KOPT-K1 (cell line): ENCODE results near the gene ALDH1A1.
"Not testable (repeated sequence)": the region's sequence is repeated elsewhere in the genome, so short reads cannot be mapped to it uniquely, and the experiment has no call there.

Experiments used
- H3K27ac ChIP-seq: fragments of 200-600 bp; sonication (generic); 2 replicates; pipeline ENCODE4 v1.5.1; 2016; ENCODE audit warnings: antibody characterized with exemption, mild to moderate bottlenecking, low read depth, low read length; ENCODE audit not compliant: poor library complexity, severe bottlenecking
- H3K36me3 ChIP-seq: fragments of 200-600 bp; sonication (generic); 2 replicates; pipeline ENCODE4 v1.5.1; 2017; ENCODE audit warnings: antibody characterized with exemption, mild to moderate bottlenecking, low read length, moderate library complexity; ENCODE audit not compliant: insufficient read depth
- H3K9me3 ChIP-seq: fragments of 200-600 bp; sonication (generic); 2 replicates; pipeline ENCODE4 v1.5.1; 2017; ENCODE audit warnings: antibody characterized with exemption, low read length, mild to moderate bottlenecking; ENCODE audit not compliant: insufficient read depth, poor library complexity, severe bottlenecking

ALDH1A1 gene

DNA sequence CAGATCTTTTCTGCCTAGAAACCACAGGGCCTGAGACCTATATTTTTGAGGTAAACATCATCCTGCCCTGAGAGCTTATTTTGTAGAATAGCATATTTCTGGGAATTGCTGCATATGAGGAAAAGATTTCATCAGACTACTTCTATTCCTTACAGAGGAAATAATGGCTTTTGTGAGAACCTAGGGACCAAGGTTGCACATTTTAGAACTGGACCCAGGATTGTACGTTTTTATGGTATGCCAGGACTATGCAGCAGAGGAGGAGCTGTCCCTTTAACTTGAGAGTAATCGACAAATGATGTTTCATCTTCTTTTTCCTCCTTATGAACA is 2.2 kb upstream of the ALDH1A1 start:
- H3K27ac ChIP-seq, result no peak overlapping the region

DNA sequence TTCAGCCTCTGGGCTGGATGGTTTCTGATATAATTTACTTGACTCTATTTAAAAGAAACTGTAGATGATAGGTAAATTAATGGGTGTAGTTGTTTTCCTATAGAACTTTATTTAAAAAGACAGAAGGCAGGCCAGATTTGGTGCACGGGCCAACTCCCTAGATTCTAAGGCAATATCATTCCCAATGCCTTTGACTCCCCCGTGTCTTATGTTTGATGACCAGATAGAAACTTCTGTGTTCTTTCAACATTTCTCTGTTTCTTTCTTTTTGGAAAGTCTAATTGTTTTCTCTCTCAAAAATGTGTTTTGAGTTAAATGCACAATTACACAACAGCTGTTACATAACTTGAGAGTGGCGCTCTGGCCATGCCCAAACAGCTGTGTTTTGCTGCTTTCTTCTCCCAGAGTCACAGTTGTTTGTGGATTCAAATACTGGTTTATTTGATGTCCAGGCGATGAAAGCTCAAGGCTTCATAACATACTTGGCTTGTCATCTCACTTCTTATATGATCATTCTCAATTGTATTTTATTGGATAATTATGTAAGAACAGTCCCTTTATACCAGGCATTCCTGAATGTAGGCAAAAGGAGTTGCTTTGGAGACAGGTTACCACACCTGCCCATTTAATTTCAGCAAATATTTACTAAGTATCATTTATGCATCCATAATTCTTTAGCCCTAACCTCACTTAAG is 1.7 kb upstream of the ALDH1A1 start:
- Histone ChIP-seq H3K36me3 (no peaks in the 10 kb centered on the region), H3K9me3 (no peaks in the 10 kb centered on the region), H3K27ac (no peak overlapping the region)

More for the DNA sequence above, 2.2 kb upstream of the ALDH1A1 start:
- H3K9me3 ChIP-seq, result no peaks in the 10 kb centered on the region
- no peaks in the 10 kb centered on the region for H3K36me3 ChIP-seq

DNA sequence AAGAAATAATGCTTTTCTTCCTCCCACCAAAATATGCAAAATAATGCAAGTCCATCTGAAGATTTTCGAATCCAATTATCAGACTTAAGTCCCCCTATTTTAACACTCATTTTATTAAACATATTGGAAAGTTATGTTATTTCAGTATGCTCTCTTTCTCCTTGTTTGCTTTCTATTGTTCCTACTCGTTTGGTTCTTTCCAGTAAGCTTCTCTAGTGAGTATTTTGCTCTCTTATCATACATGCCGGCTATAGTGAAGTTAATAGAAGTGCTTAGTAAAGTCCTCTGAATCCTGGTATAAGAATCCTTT is 517 bp downstream of the ALDH1A1 start:
- no peaks in the 10 kb centered on the region for H3K36me3 ChIP-seq
- H3K9me3 ChIP-seq, result no peaks in the 10 kb centered on the region
- no peak overlapping the region for H3K27ac ChIP-seq

DNA sequence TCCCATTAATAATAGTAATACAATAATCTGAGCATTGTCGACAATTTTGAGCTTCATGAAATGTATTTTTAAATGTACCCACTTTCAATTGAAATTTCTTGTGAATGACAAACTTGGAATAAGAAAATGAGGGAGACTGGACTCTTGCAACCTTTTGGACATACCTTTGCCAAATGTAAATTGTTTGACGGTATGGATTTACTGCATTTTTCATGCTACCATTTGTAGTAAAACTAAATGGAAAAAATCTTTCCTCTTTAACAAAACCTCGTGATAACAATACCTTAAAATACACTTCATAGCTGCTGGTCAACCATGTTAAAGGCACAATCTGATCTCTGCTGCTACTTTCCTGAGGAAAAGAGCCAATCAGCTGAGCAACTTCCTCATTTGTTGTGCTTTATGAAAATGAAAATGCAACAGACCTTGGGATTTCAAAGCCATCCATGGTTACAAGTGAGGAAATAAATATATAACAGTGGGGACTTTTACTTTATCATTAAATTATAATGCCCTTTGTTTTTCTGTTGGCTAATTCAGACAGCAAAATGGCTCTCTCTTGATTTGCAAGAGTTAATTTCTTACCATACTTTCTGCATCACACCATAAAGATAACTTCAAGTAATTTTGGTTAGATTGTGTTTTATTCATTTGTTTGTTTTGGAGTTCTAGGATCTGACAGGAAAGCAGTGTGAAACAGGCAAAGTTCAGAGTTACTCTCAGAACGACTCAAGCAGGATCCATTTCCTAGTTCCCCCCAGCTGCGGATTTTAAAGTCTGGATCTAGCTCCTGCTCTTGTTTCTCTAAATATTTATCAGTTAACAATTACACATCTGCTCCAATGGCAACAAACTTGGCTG is 1.1 kb downstream of the ALDH1A1 start:
- Histone ChIP-seq H3K36me3 (no peaks in the 10 kb centered on the region), H3K9me3 (no peaks in the 10 kb centered on the region), H3K27ac (no peak overlapping the region)

DNA sequence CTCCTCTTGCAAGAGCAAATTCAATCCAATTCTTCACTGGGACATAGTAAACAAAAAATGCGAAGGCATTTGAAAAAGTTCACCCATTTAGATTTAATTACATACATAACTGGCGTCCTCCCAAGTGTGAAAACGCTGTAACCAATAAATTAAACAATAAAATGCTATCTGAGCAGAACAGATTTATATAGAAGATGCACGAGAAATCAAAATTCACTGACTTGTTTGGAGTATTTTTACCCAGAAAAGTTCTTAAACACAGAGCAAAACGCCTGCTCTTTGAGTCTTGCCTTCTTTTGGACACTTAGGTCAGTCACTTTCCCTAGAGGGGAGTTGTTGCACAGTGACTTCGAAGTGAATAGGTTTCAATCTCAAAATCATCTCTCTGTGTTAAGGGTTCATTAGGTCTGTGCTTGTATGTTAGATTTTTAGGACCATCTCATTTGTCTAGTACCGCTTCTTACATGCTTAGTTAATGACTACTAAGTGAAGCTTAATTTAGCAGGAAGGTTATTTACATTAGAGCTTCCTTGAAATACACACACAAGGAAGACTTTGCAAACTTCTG is 1.9 kb downstream of the ALDH1A1 start:
- H3K9me3 ChIP-seq, result no peaks in the 10 kb centered on the region
- no peak overlapping the region for H3K27ac ChIP-seq
- no peaks in the 10 kb centered on the region for H3K36me3 ChIP-seq

DNA sequence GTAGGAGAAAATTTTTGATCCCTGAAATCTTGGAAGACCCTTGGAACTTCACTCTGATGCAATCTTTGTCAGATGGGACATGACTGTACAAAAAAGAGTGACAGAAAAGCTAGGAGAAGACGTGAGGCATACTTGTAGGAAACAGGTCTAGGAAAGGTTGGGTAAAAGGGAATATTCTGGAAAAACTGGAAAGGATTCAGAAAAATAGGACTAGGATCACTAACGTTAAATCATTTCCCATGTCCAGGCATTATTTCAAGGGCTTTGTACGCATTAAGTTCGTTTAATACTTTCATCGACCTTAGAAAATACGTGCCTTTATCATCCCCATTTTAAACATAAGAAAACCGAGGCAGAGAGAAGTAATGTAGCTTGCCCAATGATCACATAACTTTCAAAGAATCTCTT is 2.9 kb downstream of the ALDH1A1 start:
- no peaks in the 10 kb centered on the region for H3K36me3 ChIP-seq
- no peak overlapping the region for H3K27ac ChIP-seq
- no peaks in the 10 kb centered on the region for H3K9me3 ChIP-seq

DNA sequence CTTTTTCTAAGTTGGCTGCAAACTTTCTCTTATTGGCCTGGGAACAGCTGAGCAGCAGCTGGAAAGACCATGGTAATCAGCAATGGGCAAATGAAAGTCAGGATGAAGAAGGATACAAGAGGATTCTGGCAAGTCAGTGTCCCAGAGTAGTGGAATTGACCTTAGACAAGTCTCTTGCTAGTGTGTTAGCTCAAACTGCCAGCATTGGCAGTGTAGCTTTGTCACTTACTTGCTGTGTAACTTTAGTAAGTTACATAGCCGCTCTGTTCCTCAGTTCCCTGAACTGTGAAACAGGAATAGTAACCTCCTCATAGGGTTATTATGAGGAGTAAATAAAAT is 3.6 kb downstream of the ALDH1A1 start:
- Histone ChIP-seq H3K36me3 (no peaks in the 10 kb centered on the region), H3K27ac (no peak overlapping the region), H3K9me3 (no peaks in the 10 kb centered on the region)

DNA sequence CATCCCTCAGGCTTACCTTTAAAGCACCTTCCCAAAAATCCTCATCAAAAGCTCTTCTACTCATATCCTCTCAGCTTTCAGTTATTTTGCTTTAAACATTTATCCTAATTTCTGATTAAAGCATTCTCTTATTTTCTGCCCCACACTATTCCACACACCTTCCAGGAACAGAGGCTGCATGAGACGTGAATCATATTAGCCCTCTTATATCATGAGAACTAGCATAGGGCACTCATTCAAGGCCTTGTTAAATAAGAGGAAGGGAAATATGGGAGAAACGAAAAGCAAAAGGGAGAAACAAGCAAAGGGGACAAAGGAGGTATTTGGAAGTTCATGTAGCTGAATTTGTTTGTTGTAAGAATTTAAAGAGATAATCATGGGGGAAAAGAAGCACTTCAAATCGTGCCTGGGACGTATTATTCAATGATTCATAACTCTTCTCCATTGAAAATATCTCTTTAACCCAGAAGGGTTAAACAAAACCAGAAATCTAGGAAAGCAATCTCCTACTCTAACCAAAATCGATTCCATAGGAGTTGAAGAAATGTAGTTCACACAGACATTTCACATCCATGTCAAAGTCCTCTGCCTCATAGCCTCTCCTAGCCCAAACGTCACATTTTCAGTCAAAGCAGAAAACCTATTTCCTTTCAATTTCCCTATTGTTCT is 4.1 kb downstream of the ALDH1A1 start:
- no peaks in the 10 kb centered on the region for H3K36me3 ChIP-seq
- no peak overlapping the region for H3K27ac ChIP-seq
- no peaks in the 10 kb centered on the region for H3K9me3 ChIP-seq

DNA sequence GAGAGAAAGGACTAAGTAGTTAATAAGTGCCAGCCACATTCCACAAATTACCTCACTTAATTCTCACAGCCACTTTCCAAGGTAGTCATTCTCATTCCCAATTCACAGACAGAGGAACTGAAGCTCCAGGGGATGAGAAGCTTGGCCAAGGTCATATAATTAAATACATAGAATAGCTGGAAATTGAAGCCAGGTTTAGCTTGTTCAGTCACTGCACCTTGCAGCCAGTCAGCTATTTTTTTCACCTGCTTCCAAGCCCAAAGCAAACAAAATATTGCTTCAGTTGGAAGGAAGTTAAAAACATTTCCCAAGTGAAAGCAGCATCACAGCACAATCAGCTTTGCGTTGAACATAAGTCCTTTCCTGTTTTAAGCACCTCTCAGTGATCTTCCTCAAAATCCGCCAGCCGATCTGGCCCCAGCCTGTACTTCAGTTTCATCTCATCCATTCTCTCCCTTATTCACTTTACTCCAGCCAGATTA is 4.8 kb downstream of the ALDH1A1 start:
- H3K36me3 ChIP-seq, result no peaks in the 10 kb centered on the region
- H3K9me3 ChIP-seq, result no peaks in the 10 kb centered on the region
- no peak overlapping the region for H3K27ac ChIP-seq

DNA sequence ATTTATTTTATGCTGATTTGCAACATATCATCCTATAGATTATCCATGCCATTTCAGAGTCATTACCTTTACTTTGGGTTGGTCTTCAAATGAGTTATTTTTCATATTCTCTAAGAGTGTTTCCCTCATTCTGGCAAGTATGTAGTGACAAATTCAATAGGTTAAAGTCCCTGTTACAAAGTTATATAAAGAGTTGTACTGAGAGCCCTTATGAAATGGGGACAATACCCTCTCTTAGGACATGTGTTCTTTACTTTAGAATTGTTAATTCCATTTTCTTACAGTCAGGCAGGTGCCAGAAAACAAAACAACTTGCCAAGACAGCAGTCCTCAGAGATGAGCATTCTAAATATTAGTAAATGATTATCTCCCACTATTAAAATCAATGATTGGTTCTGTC is 6.0 kb downstream of the ALDH1A1 start:
- Histone ChIP-seq H3K36me3 (no peaks in the 10 kb centered on the region), H3K27ac (no peak overlapping the region), H3K9me3 (no peaks in the 10 kb centered on the region)

DNA sequence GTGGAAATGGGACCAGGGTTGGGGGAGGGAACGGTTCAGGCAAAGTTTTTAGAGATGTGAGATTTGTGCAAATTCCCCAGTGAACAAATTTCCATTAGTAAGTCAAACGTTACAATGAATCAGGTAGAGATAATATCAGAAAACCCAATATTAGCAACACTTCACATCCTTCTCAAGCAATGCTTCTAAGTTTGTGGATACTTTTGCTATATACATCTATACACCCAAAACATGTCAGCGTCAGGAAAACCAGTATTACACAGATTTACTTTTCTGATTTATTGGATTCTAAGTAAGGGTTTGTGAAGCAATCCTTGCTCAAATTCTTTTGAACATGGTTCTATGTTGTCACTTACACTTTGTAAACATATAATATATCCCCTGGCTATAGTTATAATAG is 6.5 kb downstream of the ALDH1A1 start:
- no peaks in the 10 kb centered on the region for H3K36me3 ChIP-seq
- H3K27ac ChIP-seq, result no peak overlapping the region
- no peaks in the 10 kb centered on the region for H3K9me3 ChIP-seq

DNA sequence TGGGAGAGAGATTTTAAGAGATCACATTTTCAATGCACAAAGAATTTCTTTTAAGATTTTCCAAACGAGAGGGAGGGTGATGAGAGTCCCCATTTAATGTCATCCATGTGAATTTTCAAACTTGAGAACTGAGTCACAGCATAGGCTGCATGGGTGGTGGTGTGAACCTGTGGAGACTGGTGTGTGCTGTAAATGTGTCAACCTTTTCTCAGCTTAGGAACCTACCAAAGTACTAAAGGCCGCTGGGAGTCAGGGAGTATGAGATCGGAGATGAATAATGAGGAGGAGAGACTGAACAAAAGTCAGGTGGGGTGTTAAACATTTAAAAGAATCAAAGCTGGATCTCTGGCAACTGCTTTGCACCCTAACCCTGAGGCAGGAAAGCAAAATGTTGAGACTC is 7.5 kb downstream of the ALDH1A1 start:
- Histone ChIP-seq H3K9me3 (no peaks in the 10 kb centered on the region), H3K36me3 (no peaks in the 10 kb centered on the region), H3K27ac (no peak overlapping the region)

DNA sequence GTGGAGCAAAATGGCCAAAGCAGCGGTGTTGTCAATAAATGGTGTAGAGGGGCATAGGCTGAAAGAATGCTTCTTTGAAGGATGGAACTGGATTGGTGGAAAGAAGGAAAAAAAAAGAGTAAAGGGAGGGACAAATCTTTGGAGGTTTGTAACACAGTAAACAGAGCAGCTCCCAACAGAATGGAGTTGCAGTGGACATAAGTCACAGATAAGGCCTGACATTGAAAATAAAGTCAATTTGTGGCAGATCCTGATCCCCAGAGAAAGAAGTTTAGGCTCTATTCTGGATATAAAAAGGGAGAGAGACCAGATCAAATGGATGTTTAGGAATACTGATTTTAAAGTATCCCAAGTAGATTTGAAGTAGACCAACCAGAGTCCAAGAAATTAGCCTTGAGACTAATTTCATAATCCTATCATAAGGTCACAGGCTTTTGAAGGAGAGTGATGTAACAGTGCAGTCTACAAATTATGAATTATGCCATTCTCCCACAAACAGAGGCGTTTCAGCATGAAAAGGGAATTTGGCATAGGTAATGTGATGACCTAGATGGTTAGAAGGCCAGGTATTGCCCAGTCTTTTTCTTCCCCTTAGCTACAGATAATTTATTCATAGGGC is 8.9 kb downstream of the ALDH1A1 start:
- Histone ChIP-seq H3K36me3 (no peaks in the 10 kb centered on the region), H3K9me3 (no peaks in the 10 kb centered on the region), H3K27ac (no peak overlapping the region)

DNA sequence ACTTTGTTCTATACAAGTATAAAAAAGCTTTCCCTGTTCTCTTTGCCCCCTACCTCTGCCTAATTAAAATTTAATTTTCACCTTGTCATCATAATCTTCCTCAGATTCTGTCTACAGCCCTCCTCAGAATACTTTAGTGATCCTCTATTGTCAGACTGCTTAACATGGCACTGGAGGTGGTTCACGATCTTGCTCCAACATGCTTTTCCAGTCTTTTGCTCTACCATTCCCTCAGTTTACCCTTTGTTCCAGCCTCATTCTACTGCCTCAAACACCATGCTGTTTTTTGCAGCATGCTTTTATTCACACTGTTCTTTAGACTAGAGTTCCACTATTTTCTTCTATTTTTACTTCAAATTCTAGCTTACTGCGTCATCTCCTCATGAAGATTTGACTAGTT is 10.4 kb downstream of the ALDH1A1 start:
- Histone ChIP-seq H3K27ac (no peak overlapping the region), H3K9me3 (no peaks in the 10 kb centered on the region), H3K36me3 (no peaks in the 10 kb centered on the region)

DNA sequence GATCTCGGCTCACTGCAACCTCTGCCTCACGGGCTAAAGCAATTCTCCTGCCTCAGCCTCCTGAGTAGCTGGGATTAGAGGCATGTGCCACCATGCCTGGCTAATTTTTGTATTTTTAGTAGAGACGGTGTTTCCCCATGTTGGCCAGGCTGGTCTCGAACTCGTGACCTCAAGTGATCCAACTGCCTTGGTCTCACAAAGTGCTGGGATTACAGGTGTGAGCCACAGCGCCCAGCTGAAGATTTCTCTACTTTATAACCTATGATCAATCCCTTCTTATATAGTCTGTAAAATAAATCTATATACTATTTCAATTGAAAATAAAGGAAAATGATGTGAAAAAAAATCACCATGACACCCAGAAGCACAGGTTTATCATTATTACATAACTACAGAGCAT is 13.3 kb downstream of the ALDH1A1 start:
- not testable (repeated sequence) for H3K27ac ChIP-seq, H3K9me3 ChIP-seq, H3K36me3 ChIP-seq
